ENCODE measurements around the gene EMILIN2. TPM values are rescaled to one million over a fixed set of nuclear protein-coding genes. Genes with fewer than 3 reads are reported as not detected.

The EMILIN2 gene
- total and polyA plus RNA-seq, 2 of the 13 experiments (the other 11 are each of a cell fraction or from before 2014, with no cell fraction given) = 7.6 to 8.2 TPM

DNA sequence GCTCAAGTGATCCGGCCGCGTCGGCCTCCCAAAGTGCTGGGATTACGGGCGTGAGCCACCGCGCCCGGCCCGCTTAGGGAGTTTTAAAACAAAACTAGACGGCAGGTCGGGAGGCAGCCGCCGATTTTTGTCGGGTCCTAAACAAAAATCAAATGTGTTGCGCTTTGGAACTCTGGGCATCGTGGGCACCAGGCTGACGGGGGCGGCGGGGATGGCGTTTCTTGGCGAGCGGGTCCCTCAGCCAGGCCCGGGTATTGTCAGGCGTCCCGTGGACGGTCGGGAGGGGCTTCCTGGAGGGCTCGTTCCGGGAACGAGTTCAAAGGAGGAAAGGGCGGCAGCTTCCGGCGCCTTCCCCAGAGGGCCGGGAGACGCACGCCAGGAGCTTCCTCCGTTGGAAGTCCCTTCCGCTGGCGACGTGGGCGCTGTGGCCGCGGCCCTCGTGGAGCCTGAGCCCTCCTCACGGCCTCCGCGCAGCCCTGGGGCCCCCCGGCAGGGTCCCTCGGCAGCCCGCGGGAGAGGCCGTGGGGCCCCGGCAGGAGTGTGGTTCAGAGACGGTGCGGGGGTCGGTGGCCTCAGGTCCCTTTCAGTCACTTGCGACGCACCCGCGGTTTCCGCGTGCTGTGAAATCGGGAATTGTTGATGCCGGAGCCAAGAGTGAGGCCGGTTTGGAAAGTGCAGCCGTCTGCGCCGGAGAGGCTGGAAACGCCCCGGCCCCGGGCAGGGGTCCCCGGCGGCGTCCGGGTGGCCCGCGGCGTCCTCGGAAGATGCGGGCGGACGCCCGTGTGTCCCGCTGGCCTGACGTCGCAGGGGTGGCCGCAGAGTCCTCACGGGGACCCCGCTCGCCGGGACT lies 59.3 kb downstream of the EMILIN2 start (continued):
- TF ChIP-seq, protein P1, sequence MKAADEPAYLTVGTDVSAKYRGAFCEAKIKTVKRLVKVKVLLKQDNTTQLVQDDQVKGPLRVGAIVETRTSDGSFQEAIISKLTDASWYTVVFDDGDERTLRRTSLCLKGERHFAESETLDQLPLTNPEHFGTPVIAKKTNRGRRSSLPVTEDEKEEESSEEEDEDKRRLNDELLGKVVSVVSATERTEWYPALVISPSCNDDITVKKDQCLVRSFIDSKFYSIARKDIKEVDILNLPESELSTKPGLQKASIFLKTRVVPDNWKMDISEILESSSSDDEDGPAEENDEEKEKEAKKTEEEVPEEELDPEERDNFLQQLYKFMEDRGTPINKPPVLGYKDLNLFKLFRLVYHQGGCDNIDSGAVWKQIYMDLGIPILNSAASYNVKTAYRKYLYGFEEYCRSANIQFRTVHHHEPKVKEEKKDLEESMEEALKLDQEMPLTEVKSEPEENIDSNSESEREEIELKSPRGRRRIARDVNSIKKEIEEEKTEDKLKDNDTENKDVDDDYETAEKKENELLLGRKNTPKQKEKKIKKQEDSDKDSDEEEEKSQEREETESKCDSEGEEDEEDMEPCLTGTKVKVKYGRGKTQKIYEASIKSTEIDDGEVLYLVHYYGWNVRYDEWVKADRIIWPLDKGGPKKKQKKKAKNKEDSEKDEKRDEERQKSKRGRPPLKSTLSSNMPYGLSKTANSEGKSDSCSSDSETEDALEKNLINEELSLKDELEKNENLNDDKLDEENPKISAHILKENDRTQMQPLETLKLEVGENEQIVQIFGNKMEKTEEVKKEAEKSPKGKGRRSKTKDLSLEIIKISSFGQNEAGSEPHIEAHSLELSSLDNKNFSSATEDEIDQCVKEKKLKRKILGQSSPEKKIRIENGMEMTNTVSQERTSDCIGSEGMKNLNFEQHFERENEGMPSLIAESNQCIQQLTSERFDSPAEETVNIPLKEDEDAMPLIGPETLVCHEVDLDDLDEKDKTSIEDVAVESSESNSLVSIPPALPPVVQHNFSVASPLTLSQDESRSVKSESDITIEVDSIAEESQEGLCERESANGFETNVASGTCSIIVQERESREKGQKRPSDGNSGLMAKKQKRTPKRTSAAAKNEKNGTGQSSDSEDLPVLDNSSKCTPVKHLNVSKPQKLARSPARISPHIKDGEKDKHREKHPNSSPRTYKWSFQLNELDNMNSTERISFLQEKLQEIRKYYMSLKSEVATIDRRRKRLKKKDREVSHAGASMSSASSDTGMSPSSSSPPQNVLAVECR (CRISPR knock-in tag; IDR thresholded peaks at IDR 0.05; ENCODE audit: borderline replicate concordance) = peak; percentile 79
- TF ChIP-seq RARA (CRISPR knock-in tag; IDR thresholded peaks at IDR 0.05) (peak; percentile 40), HDAC1 (CRISPR knock-in tag; IDR thresholded peaks at IDR 0.05) (peak; percentile 39), ZNF670 (CRISPR knock-in tag; IDR thresholded peaks at IDR 0.05; ENCODE audit: borderline replicate concordance) (peak; percentile 56; the same call in 1 of the 2 replicates), MXD4 (CRISPR knock-in tag; IDR thresholded peaks at IDR 0.05) (peak; percentile 42; the same call in 1 of the 2 replicates), MED13 (CRISPR knock-in tag; IDR thresholded peaks at IDR 0.05) (0 out of 2 replicates have a peak, but pooled peaks have one; percentile 22), NR2C2 (CRISPR knock-in tag; IDR thresholded peaks at IDR 0.05; ENCODE audit: borderline replicate concordance) (peak; percentile 62), ZBTB7B (CRISPR knock-in tag; IDR thresholded peaks at IDR 0.05) (peak; percentile 47; the same call in 1 of the 2 replicates), SSRP1 (CRISPR knock-in tag; IDR thresholded peaks at IDR 0.05) (0 out of 2 replicates have a peak, but pooled peaks have one; percentile 23)
- TF ChIP-seq, protein P2, sequence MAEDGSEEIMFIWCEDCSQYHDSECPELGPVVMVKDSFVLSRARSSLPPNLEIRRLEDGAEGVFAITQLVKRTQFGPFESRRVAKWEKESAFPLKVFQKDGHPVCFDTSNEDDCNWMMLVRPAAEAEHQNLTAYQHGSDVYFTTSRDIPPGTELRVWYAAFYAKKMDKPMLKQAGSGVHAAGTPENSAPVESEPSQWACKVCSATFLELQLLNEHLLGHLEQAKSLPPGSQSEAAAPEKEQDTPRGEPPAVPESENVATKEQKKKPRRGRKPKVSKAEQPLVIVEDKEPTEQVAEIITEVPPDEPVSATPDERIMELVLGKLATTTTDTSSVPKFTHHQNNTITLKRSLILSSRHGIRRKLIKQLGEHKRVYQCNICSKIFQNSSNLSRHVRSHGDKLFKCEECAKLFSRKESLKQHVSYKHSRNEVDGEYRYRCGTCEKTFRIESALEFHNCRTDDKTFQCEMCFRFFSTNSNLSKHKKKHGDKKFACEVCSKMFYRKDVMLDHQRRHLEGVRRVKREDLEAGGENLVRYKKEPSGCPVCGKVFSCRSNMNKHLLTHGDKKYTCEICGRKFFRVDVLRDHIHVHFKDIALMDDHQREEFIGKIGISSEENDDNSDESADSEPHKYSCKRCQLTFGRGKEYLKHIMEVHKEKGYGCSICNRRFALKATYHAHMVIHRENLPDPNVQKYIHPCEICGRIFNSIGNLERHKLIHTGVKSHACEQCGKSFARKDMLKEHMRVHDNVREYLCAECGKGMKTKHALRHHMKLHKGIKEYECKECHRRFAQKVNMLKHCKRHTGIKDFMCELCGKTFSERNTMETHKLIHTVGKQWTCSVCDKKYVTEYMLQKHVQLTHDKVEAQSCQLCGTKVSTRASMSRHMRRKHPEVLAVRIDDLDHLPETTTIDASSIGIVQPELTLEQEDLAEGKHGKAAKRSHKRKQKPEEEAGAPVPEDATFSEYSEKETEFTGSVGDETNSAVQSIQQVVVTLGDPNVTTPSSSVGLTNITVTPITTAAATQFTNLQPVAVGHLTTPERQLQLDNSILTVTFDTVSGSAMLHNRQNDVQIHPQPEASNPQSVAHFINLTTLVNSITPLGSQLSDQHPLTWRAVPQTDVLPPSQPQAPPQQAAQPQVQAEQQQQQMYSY (CRISPR knock-in tag; IDR thresholded peaks at IDR 0.05) = no peak; the same call in 1 of the 2 replicates
- TF ChIP-seq, protein P3, sequence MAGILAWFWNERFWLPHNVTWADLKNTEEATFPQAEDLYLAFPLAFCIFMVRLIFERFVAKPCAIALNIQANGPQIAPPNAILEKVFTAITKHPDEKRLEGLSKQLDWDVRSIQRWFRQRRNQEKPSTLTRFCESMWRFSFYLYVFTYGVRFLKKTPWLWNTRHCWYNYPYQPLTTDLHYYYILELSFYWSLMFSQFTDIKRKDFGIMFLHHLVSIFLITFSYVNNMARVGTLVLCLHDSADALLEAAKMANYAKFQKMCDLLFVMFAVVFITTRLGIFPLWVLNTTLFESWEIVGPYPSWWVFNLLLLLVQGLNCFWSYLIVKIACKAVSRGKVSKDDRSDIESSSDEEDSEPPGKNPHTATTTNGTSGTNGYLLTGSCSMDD (CRISPR knock-in tag; IDR thresholded peaks at IDR 0.05) = 0 out of 2 replicates have a peak, but pooled peaks have one; percentile 55
- TF ChIP-seq, protein P4, sequence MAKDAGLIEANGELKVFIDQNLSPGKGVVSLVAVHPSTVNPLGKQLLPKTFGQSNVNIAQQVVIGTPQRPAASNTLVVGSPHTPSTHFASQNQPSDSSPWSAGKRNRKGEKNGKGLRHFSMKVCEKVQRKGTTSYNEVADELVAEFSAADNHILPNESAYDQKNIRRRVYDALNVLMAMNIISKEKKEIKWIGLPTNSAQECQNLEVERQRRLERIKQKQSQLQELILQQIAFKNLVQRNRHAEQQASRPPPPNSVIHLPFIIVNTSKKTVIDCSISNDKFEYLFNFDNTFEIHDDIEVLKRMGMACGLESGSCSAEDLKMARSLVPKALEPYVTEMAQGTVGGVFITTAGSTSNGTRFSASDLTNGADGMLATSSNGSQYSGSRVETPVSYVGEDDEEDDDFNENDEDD (CRISPR knock-in tag; IDR thresholded peaks at IDR 0.05; ENCODE audit: borderline replicate concordance) = peak; percentile 65; the same call in 1 of the 2 replicates
- TF ChIP-seq, protein P5, sequence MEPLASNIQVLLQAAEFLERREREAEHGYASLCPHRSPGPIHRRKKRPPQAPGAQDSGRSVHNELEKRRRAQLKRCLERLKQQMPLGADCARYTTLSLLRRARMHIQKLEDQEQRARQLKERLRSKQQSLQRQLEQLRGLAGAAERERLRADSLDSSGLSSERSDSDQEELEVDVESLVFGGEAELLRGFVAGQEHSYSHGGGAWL (CRISPR knock-in tag; IDR thresholded peaks at IDR 0.05) = peak; percentile 86

Measured in HepG2 (cell line).